ENCODE data around the gene GPRC6A.
"Not testable (repeated sequence)": the region's sequence is repeated elsewhere in the genome, so short reads cannot be mapped to it uniquely, and the experiment has no call there.

Gene GPRC6A

GRCh38 chr6:116828983-116829382, at the start of gene GPRC6A:
Gene GPRC6A, minus strand, starts transcription at chr6:116829083. Its CDS starts 70 bp downstream, at chr6:116829013.
- no peak for DNase-seq

GRCh38 chr6:116877743-116878142, 48.9 kb upstream of the GPRC6A start:
- DNase-seq, result no peak

- no peak for DNase-seq
These were observed 48.0 kb upstream of the GPRC6A start, which contains the start of gene RFX6 for GRCh38 chr6:116876635-116877611. Gene RFX6, plus strand, starts transcription at chr6:116877242. Its CDS starts 34 bp downstream, at chr6:116877276.

GRCh38 chr6:116876107-116876506, 47.2 kb upstream of the GPRC6A start:
- no peak for DNase-seq

- no peak for DNase-seq
These were observed 43.9 kb upstream of the GPRC6A start for GRCh38 chr6:116872771-116873170.

- no peak for DNase-seq
These were observed 37.5 kb upstream of the GPRC6A start for GRCh38 chr6:116866281-116866871.

- DNase-seq, result no peak
These were observed 30.4 kb upstream of the GPRC6A start for GRCh38 chr6:116859264-116859663.

GRCh38 chr6:116858060-116858459, 29.2 kb upstream of the GPRC6A start:
- no peak for DNase-seq

- DNase-seq, result peak; percentile 99
These were observed 18.3 kb upstream of the GPRC6A start for GRCh38 chr6:116847227-116847626.

- no peak for DNase-seq
These were observed 13.6 kb upstream of the GPRC6A start for GRCh38 chr6:116842459-116842858.

GRCh38 chr6:116840091-116840490, 11.2 kb upstream of the GPRC6A start:
- DNase-seq, result no peak

- no peak for DNase-seq
These were observed 7.9 kb upstream of the GPRC6A start for GRCh38 chr6:116836606-116837342.

GRCh38 chr6:116834526-116834925, 5.6 kb upstream of the GPRC6A start:
- not testable (repeated sequence) for DNase-seq

GRCh38 chr6:116827561-116828240, 1.2 kb downstream of the GPRC6A start:
- DNase-seq, result no peak

GRCh38 chr6:116816336-116816735, 12.5 kb downstream of the GPRC6A start:
- DNase-seq, result not testable (repeated sequence)

- DNase-seq, result no peak
These were observed 16.7 kb downstream of the GPRC6A start for GRCh38 chr6:116812051-116812650.

GRCh38 chr6:116801971-116802370, 26.9 kb downstream of the GPRC6A start:
- peak; percentile 76 for DNase-seq

GRCh38 chr6:116799945-116800344, 28.9 kb downstream of the GPRC6A start:
- no peak for DNase-seq

GRCh38 chr6:116797585-116797984, 31.3 kb downstream of the GPRC6A start:
- DNase-seq, result no peak

- DNase-seq, result no peak
These were observed 35.7 kb downstream of the GPRC6A start for GRCh38 chr6:116793224-116793623.

GRCh38 chr6:116783852-116784251, 45.0 kb downstream of the GPRC6A start:
- no peak for DNase-seq

GRCh38 chr6:116779573-116780164, 49.2 kb downstream of the GPRC6A start:
- DNase-seq, result peak; percentile 99
